Activated T-helper 2 cell treated with anti-CD3 and anti-CD28 coated beads, Interferon-gamma antibody, Interleukin-2, Interleukin-4, amounts not matched to agents 10 μg/mL and 5 μg/mL and 100 μg/mL, durations not matched to agents 14 hours and 24 hours and 36 hours (primary cell): ENCODE results near the gene TMEM94. TPM values are rescaled to one million over a fixed set of nuclear protein-coding genes. Genes with fewer than 3 reads are reported as not detected.

ENCODE experiments used
- DNase-seq: peaks from one replicate; pipeline ENCODE4 v3.0.0; 2021; ENCODE audit warnings: low spot score
- H3K27ac Mint-ChIP-seq: one replicate; pipeline ENCODE4 v1.8.0; 2021; ENCODE audit warnings: mixed read lengths
- H3K27me3 Mint-ChIP-seq: one replicate; pipeline ENCODE4 v1.8.0; 2021; ENCODE audit warnings: low read depth, mixed read lengths
- H3K36me3 Mint-ChIP-seq: one replicate; pipeline ENCODE4 v1.8.0; 2021; ENCODE audit warnings: low read depth, mixed read lengths
- H3K4me1 Mint-ChIP-seq: one replicate; pipeline ENCODE4 v1.8.0; 2021; ENCODE audit warnings: low read depth, mixed read lengths
- H3K4me3 Mint-ChIP-seq: one replicate; pipeline ENCODE4 v1.8.0; 2021; ENCODE audit warnings: low read depth, mild to moderate bottlenecking, moderate library complexity, mixed read lengths
- H3K9me3 Mint-ChIP-seq: one replicate; pipeline ENCODE4 v1.8.0; 2021; ENCODE audit warnings: mixed read lengths
- intact Hi-C: fragments of 100-400 bp; cut with micrococcal nuclease; formaldehyde crosslinking; loops from one replicate; pipeline ENCODE4 v1.15.1; 2023
- total RNA-seq: library from RNA; stranded (reverse); gene quantifications from 2 replicates; pipeline ENCODE4 v1.2.3, GENCODE V29; 2022

The TMEM94 gene
- total RNA-seq, 1 donor from 2014 or later = 71.1 TPM

GRCh38 chr17:75498726-75499213 is 42.3 kb downstream of the TMEM94 start:
- intact Hi-C loops = no loop called here
- Mint-ChIP-seq H3K4me1 (no peaks in the 10 kb centered on the region), H3K27me3 (no peaks in the 10 kb centered on the region), H3K36me3 (peaks cover 12% of the 10 kb centered on the region), H3K27ac (no peak overlapping the region), H3K9me3 (no peaks in the 10 kb centered on the region), H3K4me3 (no peak overlapping the region)
- no peak for DNase-seq

- no peak for DNase-seq
- Mint-ChIP-seq H3K27ac (no peak overlapping the region), H3K9me3 (no peaks in the 10 kb centered on the region), H3K4me3 (no peak overlapping the region), H3K4me1 (no peaks in the 10 kb centered on the region), H3K36me3 (peaks cover 10% of the 10 kb centered on the region), H3K27me3 (no peaks in the 10 kb centered on the region)
- intact Hi-C loops = no loop called here
These were observed 43.0 kb downstream of the TMEM94 start for GRCh38 chr17:75499313-75500022.

DNA sequence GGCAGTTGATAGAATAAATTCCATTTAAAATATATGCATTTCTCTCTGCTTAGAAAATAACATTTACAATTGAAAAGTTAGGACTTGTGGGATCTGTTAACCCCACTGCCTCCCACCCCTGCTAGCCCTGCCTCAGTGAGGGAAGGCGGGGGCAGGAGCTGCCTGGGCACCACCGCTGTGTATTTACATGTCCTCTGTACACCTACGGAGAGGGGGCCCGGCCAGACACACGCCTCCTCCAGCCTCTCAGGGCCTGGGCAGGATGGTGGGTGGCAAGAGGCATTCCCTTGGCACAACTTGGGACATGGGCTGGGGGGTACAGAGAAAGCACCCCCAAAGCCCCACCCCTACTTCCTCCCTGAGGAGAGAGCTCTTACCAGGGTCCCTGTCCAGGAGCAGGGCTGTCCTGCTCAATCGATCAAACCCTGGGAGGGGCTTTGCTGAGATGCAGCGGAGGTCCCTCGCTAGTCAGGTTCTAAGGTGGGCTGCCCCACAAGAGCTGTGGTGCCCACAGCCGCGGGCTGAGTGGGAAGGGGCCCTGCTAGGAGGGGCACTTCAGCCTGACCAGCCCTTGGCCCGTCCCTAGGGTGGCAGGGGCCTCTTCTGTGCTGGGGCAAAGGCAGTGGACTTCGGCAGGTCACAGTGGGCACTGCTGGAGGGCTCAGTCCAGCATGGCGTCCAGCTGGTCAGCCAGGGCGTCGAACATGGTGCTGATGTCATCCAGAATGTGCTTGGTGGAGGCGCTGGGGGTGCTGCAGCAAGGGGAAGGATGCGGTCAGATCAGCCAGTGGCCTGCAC is 44.2 kb downstream of the TMEM94 start:
- Mint-ChIP-seq H3K4me1 (no peaks in the 10 kb centered on the region), H3K27ac (no peak overlapping the region), H3K36me3 (peaks cover 9% of the 10 kb centered on the region), H3K9me3 (no peaks in the 10 kb centered on the region), H3K27me3 (no peaks in the 10 kb centered on the region), H3K4me3 (no peak overlapping the region)
- no peak for DNase-seq
- intact Hi-C loops = no loop called here

- Mint-ChIP-seq H3K4me1 (no peaks in the 10 kb centered on the region), H3K27ac (no peak overlapping the region), H3K36me3 (peaks cover 8% of the 10 kb centered on the region), H3K27me3 (no peaks in the 10 kb centered on the region), H3K4me3 (no peak overlapping the region), H3K9me3 (no peaks in the 10 kb centered on the region)
- no peak for DNase-seq
- intact Hi-C loops = no loop called here
These were observed 45.1 kb downstream of the TMEM94 start for GRCh38 chr17:75501378-75502071.

- H3K4me1 Mint-ChIP-seq = no peaks in the 10 kb centered on the region
- intact Hi-C loops = no loop called here
- peaks cover 6% of the 10 kb centered on the region for H3K36me3 Mint-ChIP-seq
- DNase-seq = no peak
- no peaks in the 10 kb centered on the region for H3K27me3 Mint-ChIP-seq
- no peak overlapping the region for H3K4me3 Mint-ChIP-seq
- no peaks in the 10 kb centered on the region for H3K9me3 Mint-ChIP-seq
- H3K27ac Mint-ChIP-seq = no peak overlapping the region
These were observed 45.8 kb downstream of the TMEM94 start for GRCh38 chr17:75502072-75502720.

DNA sequence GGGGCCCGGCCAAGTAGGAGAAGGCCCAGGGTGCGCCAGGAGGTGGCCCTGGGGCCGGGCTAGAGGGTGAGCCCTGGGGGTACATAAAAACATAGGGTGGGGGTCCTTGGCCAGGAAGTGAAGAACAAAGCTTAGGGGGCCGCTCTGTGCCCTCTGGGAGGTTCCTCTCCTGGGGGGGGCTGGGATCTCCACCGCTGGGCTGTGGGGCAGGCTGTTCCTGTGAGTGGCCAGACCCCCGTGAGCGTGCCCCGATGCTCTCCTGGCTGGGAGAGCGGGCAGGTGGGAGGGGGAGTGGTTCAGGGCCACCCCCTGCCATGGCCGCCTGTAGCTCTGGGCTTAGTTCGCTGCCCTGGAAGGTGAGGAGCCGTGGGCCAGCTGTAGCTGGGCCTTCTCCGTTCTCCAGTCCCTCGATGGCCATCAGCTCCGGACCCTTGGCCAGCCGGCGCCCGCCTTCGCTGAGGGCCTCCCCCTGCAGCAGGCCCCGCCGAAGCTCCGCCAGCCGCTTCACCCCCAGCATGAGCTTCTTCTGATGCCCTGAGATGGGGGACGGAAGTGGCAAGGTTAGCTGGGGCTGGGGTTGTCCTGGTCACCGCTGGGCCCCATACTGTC is 46.4 kb downstream of the TMEM94 start:
- Mint-ChIP-seq H3K27ac (no peak overlapping the region), H3K4me1 (no peaks in the 10 kb centered on the region), H3K27me3 (no peaks in the 10 kb centered on the region)

GRCh38 chr17:75503337-75503950 is 47.0 kb downstream of the TMEM94 start:
- H3K4me1 Mint-ChIP-seq = no peaks in the 10 kb centered on the region
- no peaks in the 10 kb centered on the region for H3K27me3 Mint-ChIP-seq
- no peaks in the 10 kb centered on the region for H3K9me3 Mint-ChIP-seq
- DNase-seq = no peak
- no peak overlapping the region for H3K4me3 Mint-ChIP-seq
- no peaks in the 10 kb centered on the region for H3K36me3 Mint-ChIP-seq
- intact Hi-C loops = no loop called here
- no peak overlapping the region for H3K27ac Mint-ChIP-seq

More for the DNA sequence above, 46.4 kb downstream of the TMEM94 start:
- Mint-ChIP-seq H3K36me3 (peaks cover 3% of the 10 kb centered on the region), H3K9me3 (no peaks in the 10 kb centered on the region), H3K4me3 (no peak overlapping the region)
- DNase-seq = no peak
- intact Hi-C loops = no loop called here

DNA sequence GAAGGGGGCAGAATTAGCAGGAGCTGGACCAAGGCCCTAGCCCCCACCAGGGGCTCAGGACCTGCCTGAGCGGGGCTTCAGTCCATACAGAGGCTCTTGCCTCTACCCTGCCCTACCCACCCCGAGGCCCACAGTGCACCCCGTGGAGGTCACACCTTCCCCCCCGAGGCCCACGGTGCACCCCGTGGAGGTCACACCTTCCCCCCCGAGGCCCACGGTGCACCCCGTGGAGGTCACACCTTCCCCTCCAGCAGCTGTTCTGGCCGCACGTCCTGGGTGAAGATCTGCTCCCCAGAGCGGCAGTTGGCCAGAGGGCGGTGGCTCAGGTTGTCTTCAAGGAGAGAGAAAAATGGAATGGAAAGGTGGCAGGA is 47.5 kb downstream of the TMEM94 start:
- Mint-ChIP-seq H3K36me3 (no peaks in the 10 kb centered on the region), H3K27me3 (no peaks in the 10 kb centered on the region), H3K4me1 (no peaks in the 10 kb centered on the region), H3K9me3 (no peaks in the 10 kb centered on the region), H3K27ac (no peak overlapping the region), H3K4me3 (no peak overlapping the region)
- intact Hi-C loops = no loop called here
- DNase-seq = no peak

DNA sequence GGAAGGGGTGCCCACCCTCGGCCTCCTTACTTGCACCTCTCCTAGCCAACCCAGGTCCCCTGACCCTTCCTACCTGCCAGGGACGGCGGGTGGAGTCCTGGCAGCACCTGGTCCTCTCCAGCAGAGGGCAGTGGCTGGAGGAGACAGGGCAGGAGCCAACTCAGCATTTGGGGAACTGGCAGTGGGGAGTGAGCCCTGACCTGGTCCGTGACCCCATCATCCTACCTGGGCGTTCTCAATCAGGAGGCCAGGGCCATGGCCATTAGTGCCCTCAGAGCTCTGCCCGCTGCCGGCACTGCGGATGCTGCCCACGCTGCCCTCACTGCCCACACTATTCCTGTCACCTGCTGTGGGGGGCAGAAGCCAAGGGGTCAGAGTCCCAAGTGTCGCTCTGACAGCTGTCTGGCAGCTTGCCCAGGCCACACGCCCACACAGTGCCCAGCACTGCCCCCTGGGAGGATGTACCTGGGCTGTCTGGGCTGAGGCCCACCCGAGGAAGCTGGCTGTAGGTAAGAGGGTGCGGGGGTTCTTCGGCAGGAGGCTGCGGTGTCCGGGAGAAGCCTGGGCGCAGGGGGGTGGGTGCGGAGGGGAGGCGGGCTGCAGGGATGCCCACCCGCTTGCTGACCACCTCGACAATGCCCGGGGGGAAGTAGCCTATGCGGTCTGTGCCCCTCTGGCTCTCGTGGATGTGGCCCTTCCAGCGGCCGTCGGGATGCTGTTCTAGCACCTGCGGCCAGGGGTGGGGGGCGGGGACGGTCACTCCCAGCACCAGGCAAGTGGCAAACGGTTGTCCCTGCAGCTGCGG is 48.1 kb downstream of the TMEM94 start:
- H3K4me3 Mint-ChIP-seq = no peak overlapping the region
- intact Hi-C loops = no loop called here
- no peaks in the 10 kb centered on the region for H3K27me3 Mint-ChIP-seq
- no peaks in the 10 kb centered on the region for H3K4me1 Mint-ChIP-seq
- H3K27ac Mint-ChIP-seq = no peak overlapping the region
- H3K36me3 Mint-ChIP-seq = no peaks in the 10 kb centered on the region
- DNase-seq = no peak
- H3K9me3 Mint-ChIP-seq = no peaks in the 10 kb centered on the region

DNA sequence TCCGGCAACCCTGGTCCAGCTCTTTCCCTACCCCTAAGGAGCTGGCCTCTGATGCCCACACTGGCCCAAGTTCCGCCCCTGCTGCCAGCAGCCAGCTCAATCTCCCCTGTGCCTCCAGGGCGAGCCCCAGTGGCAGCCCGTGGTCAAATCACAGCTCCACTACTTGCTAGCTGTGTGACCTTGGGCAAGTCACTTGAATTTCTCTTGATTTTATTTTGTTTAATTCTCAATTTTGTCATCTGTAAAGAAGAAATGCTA is 48.6 kb downstream of the TMEM94 start:
- H3K4me3 Mint-ChIP-seq = no peak overlapping the region

GRCh38 chr17:75505640-75506039 is 49.2 kb downstream of the TMEM94 start:
- Mint-ChIP-seq H3K27ac (no peak overlapping the region), H3K36me3 (no peaks in the 10 kb centered on the region), H3K4me1 (no peaks in the 10 kb centered on the region), H3K4me3 (no peak overlapping the region), H3K9me3 (no peaks in the 10 kb centered on the region), H3K27me3 (no peaks in the 10 kb centered on the region)
- intact Hi-C loops = no loop called here
- DNase-seq = no peak

More for the DNA sequence above, 48.6 kb downstream of the TMEM94 start:
- Mint-ChIP-seq H3K36me3 (no peaks in the 10 kb centered on the region), H3K27me3 (no peaks in the 10 kb centered on the region), H3K27ac (no peak overlapping the region), H3K4me1 (no peaks in the 10 kb centered on the region), H3K9me3 (no peaks in the 10 kb centered on the region)
- intact Hi-C loops = no loop called here
- DNase-seq = no peak
